Rectal smooth muscle tissue (tissue), 1 donor: ENCODE results near the gene USP9X.

Experiments used
- H3K27ac ChIP-seq: one replicate; pipeline ENCODE4 v1.7.0; 2013; ENCODE audit warnings: low read depth, low read length, inconsistent platforms
- H3K27me3 ChIP-seq: one replicate; pipeline ENCODE4 v1.7.0; 2013; ENCODE audit warnings: low read length; ENCODE audit not compliant: control insufficient read depth, insufficient read depth
- H3K36me3 ChIP-seq: one replicate; pipeline ENCODE4 v1.7.0; 2013; ENCODE audit warnings: low read length; ENCODE audit not compliant: control insufficient read depth, insufficient read depth
- H3K4me1 ChIP-seq: one replicate; pipeline ENCODE4 v1.7.0; 2013; ENCODE audit warnings: low read length; ENCODE audit not compliant: control insufficient read depth, insufficient read depth
- H3K4me3 ChIP-seq: one replicate; pipeline ENCODE4 v1.7.0; 2013; ENCODE audit warnings: low read length
- H3K9ac ChIP-seq: one replicate; pipeline ENCODE4 v1.7.0; 2013; ENCODE audit warnings: low read length

The USP9X gene

DNA sequence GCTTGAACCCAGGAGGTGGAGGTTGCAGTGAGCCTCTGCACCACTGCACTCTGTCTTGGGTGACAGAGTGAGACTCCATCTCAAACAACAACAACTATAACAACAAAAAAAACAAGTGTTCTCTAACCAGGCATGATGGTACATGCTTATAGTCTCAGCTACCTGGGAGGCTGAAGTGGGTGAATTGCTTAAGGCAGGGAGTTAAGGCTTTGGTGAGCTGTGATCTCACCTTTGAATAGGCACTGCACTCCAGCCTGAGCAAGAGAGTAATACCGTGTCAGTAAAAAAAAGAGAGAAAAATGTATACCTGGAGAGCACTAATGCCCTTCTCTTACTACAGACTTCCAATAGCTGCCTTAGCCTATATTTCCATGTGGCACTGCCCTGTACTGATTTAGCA lies 18.9 kb upstream of the USP9X start:
- Histone ChIP-seq H3K4me3 (no peak overlapping the region), H3K4me1 (no peaks in the 10 kb centered on the region), H3K36me3 (no peaks in the 10 kb centered on the region), H3K27me3 (no peaks in the 10 kb centered on the region), H3K9ac (no peak overlapping the region), H3K27ac (no peak overlapping the region)

GRCh38 chrX:41066969-41067368 lies 18.3 kb upstream of the USP9X start:
- Histone ChIP-seq H3K27me3 (no peaks in the 10 kb centered on the region), H3K36me3 (no peaks in the 10 kb centered on the region), H3K27ac (no peak overlapping the region), H3K4me3 (no peak overlapping the region), H3K4me1 (no peaks in the 10 kb centered on the region), H3K9ac (no peak overlapping the region)

- Histone ChIP-seq H3K4me3 (no peak overlapping the region), H3K9ac (no peak overlapping the region), H3K4me1 (no peaks in the 10 kb centered on the region), H3K27ac (no peak overlapping the region), H3K36me3 (no peaks in the 10 kb centered on the region), H3K27me3 (no peaks in the 10 kb centered on the region)
These were observed 17.5 kb upstream of the USP9X start for GRCh38 chrX:41067721-41068120.

- Histone ChIP-seq H3K9ac (no peak overlapping the region), H3K4me3 (no peak overlapping the region), H3K36me3 (no peaks in the 10 kb centered on the region), H3K27me3 (no peaks in the 10 kb centered on the region), H3K4me1 (no peaks in the 10 kb centered on the region), H3K27ac (no peak overlapping the region)
These were observed 8.5 kb upstream of the USP9X start for GRCh38 chrX:41076742-41077141.

DNA sequence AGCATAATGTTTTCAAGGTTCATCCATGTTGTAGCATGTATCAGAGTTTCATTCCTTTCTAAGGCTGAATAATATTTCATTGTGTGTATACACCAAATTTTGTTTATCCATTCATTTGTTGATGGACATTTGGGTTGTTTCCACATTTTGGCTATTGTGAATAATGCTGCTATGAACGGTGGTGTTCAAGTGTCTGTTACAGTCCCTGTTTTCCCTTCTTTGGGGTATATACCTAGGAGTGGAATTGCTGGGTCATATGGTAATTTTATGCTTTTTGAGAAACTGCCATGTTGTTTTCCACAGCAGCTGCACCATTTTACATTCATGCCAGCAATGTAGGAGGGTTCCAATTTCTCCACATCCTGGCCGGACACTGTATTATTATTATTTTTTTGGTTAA lies 3.4 kb upstream of the USP9X start:
- Histone ChIP-seq H3K27me3 (no peaks in the 10 kb centered on the region), H3K27ac (no peak overlapping the region), H3K4me3 (no peak overlapping the region), H3K9ac (no peak overlapping the region), H3K4me1 (no peaks in the 10 kb centered on the region), H3K36me3 (no peaks in the 10 kb centered on the region)

- Histone ChIP-seq H3K36me3 (no peaks in the 10 kb centered on the region), H3K27ac (no peak overlapping the region), H3K4me1 (no peaks in the 10 kb centered on the region), H3K9ac (no peak overlapping the region), H3K27me3 (no peaks in the 10 kb centered on the region), H3K4me3 (no peak overlapping the region)
These were observed 2.5 kb upstream of the USP9X start for GRCh38 chrX:41082783-41083182.

GRCh38 chrX:41084044-41084892 lies 977 bp upstream of the USP9X start:
- Histone ChIP-seq H3K4me1 (no peaks in the 10 kb centered on the region), H3K27ac (peak overlapping the region; percentile 99), H3K4me3 (peak overlapping the region; percentile 98), H3K36me3 (no peaks in the 10 kb centered on the region), H3K27me3 (no peaks in the 10 kb centered on the region), H3K9ac (peak overlapping the region; percentile 99)

GRCh38 chrX:41085512-41085877 lies 250 bp downstream of the USP9X start:
- peak overlapping the region; percentile 90 for H3K4me3 ChIP-seq
- peak overlapping the region; percentile 91 for H3K9ac ChIP-seq
- H3K36me3 ChIP-seq, result no peaks in the 10 kb centered on the region
- no peaks in the 10 kb centered on the region for H3K4me1 ChIP-seq
- peak overlapping the region; percentile 99 for H3K27ac ChIP-seq
- H3K27me3 ChIP-seq, result no peaks in the 10 kb centered on the region

DNA sequence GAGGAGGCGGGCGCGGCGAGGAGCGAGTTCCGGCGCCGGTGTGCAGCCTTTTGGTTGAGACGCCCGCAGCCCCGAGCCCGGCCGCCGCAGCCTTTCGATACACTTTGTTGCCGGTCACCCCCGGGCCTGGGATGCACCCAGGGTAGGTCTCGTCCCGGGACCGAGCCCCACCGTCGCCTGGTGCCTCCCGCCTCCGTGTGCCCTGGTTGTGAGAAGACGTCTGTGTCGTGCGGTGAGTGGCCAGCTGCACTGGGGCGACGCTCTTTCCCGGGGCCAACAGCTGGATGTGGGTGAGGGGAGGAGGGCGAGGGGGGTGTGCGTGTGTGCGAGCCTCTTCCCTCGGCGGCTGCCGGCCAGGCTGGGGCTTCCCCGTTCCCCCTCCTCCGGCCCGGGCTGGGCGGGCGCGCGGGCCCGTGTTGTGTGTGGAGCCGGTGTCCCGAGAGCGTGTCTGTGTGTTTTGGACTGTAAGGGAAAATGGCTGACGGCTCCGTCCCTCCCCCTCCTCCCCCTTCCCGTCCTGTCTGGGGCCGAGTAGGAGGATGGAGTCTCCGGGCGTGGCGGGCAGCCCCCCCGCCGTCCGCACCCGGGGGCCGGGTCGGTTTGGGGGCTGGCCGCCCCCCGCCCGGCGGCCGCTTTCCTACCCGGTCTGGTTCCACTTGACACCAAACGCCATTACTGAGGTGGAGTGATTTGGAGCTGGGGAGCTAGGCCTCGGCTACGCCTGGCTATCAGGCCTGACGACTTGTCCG lies 807 bp downstream of the USP9X start:
- H3K4me3 ChIP-seq, result peak overlapping the region; percentile 90
- no peaks in the 10 kb centered on the region for H3K4me1 ChIP-seq
- peak overlapping the region; percentile 99 for H3K27ac ChIP-seq
- H3K9ac ChIP-seq, result peak overlapping the region; percentile 91
- no peaks in the 10 kb centered on the region for H3K36me3 ChIP-seq
- no peaks in the 10 kb centered on the region for H3K27me3 ChIP-seq

- H3K27ac ChIP-seq, result peak overlapping the region; percentile 99
- H3K9ac ChIP-seq, result peak overlapping the region; percentile 3
- peak overlapping the region; percentile 90 for H3K4me3 ChIP-seq
- H3K4me1 ChIP-seq, result no peaks in the 10 kb centered on the region
- no peaks in the 10 kb centered on the region for H3K36me3 ChIP-seq
- H3K27me3 ChIP-seq, result no peaks in the 10 kb centered on the region
These were observed 1.3 kb downstream of the USP9X start for GRCh38 chrX:41086627-41086932.

- H3K4me3 ChIP-seq, result peak overlapping the region; percentile 90
- H3K27ac ChIP-seq, result no peak overlapping the region
- H3K4me1 ChIP-seq, result no peaks in the 10 kb centered on the region
- no peak overlapping the region for H3K9ac ChIP-seq
- H3K36me3 ChIP-seq, result no peaks in the 10 kb centered on the region
- H3K27me3 ChIP-seq, result no peaks in the 10 kb centered on the region
These were observed 2.0 kb downstream of the USP9X start for GRCh38 chrX:41087201-41087600.

GRCh38 chrX:41090568-41091238 lies 5.5 kb downstream of the USP9X start:
- Histone ChIP-seq H3K27me3 (no peaks in the 10 kb centered on the region), H3K4me3 (no peak overlapping the region), H3K9ac (no peak overlapping the region), H3K36me3 (no peaks in the 10 kb centered on the region), H3K27ac (no peak overlapping the region), H3K4me1 (no peaks in the 10 kb centered on the region)
